Stimulated activated CD4-positive, alpha-beta T cell treated with anti-CD3 and anti-CD28 coated beads, TNF-alpha, amount 100 ng/mL, for 4 hours (primary cell): Measurements from ENCODE around the gene IGF1R.
A peak's percentile ranks its signal among the peaks of the same experiment; 100 is the strongest.

ENCODE experiments used
- DNase-seq, 3 experiments: peaks; one replicate each; pipeline ENCODE4 v3.0.0-alpha.2; 2020; ENCODE audit warnings: low read depth in 3 of 3

The IGF1R gene

GRCh38 chr15:98856532-98856907 is 208.2 kb downstream of the IGF1R start:
- DNase-seq: no peak

- DNase-seq: no peak
These were observed 210.3 kb downstream of the IGF1R start for GRCh38 chr15:98858610-98859023.

- no peak for DNase-seq
These were observed 210.8 kb downstream of the IGF1R start for GRCh38 chr15:98859149-98859548.

- no peak for DNase-seq
These were observed 212.1 kb downstream of the IGF1R start for GRCh38 chr15:98860281-98861041.

- DNase-seq: no peak
These were observed 212.8 kb downstream of the IGF1R start for GRCh38 chr15:98861188-98861587.

- DNase-seq: no peak
These were observed 215.6 kb downstream of the IGF1R start for GRCh38 chr15:98863983-98864382.

GRCh38 chr15:98865397-98866339 is 217.3 kb downstream of the IGF1R start:
- DNase-seq: peak; percentile 47 to 61 (median 49)

GRCh38 chr15:98866511-98866910 is 218.2 kb downstream of the IGF1R start:
- no peak for DNase-seq

GRCh38 chr15:98868564-98868963 is 220.2 kb downstream of the IGF1R start:
- DNase-seq: no peak

GRCh38 chr15:98870788-98871187 is 222.4 kb downstream of the IGF1R start:
- DNase-seq: no peak

GRCh38 chr15:98872774-98873173 is 224.4 kb downstream of the IGF1R start:
- DNase-seq: no peak

- no peak for DNase-seq
These were observed 225.3 kb downstream of the IGF1R start for GRCh38 chr15:98873441-98874218.

GRCh38 chr15:98874370-98874769 is 226.0 kb downstream of the IGF1R start:
- DNase-seq: no peak

GRCh38 chr15:98874773-98875172 is 226.4 kb downstream of the IGF1R start:
- DNase-seq: no peak

GRCh38 chr15:98875309-98875708 is 227.0 kb downstream of the IGF1R start:
- no peak for DNase-seq

- DNase-seq: no peak
These were observed 228.4 kb downstream of the IGF1R start for GRCh38 chr15:98876451-98877369.

GRCh38 chr15:98878172-98878571 is 229.8 kb downstream of the IGF1R start:
- DNase-seq: no peak

- no peak for DNase-seq
These were observed 230.5 kb downstream of the IGF1R start for GRCh38 chr15:98878862-98879261.

GRCh38 chr15:98881526-98882520 is 233.5 kb downstream of the IGF1R start:
- DNase-seq: no peak

GRCh38 chr15:98883478-98883877 is 235.1 kb downstream of the IGF1R start:
- no peak for DNase-seq
